Measurements from ENCODE around the gene LMBRD1. TPM values are rescaled to one million over a fixed set of nuclear protein-coding genes. Genes with fewer than 3 reads are reported as not detected.

Gene LMBRD1
- total RNA-seq, 1 donor from 2014 or later = 26.5 TPM

GRCh38 chr6:69774740-69775584 lies 21.8 kb downstream of the LMBRD1 start:
- Mint-ChIP-seq H3K9me3 (ENCODE audit: unreplicated experiment) (no peaks in the 10 kb centered on the region), H3K27ac (ENCODE audit: unreplicated experiment) (no peak overlapping the region), H3K4me3 (ENCODE audit: unreplicated experiment) (no peak overlapping the region), H3K4me1 (ENCODE audit: unreplicated experiment) (peaks cover 6% of the 10 kb centered on the region), H3K36me3 (ENCODE audit: low read depth, unreplicated experiment) (peaks cover 12% of the 10 kb centered on the region), H3K27me3 (ENCODE audit: unreplicated experiment) (no peaks in the 10 kb centered on the region)
- no peak for TF ChIP-seq CTCF (IDR thresholded peaks at IDR 0.05; ENCODE audit: unreplicated experiment)
- no peak for DNase-seq (ENCODE audit: low spot score)

- Mint-ChIP-seq H3K36me3 (ENCODE audit: low read depth, unreplicated experiment) (peaks cover 12% of the 10 kb centered on the region), H3K27ac (ENCODE audit: unreplicated experiment) (peak overlapping the region; percentile 15), H3K9me3 (ENCODE audit: unreplicated experiment) (no peaks in the 10 kb centered on the region), H3K4me3 (ENCODE audit: unreplicated experiment) (no peak overlapping the region), H3K27me3 (ENCODE audit: unreplicated experiment) (peaks cover 1% of the 10 kb centered on the region), H3K4me1 (ENCODE audit: unreplicated experiment) (peaks cover 12% of the 10 kb centered on the region)
- TF ChIP-seq CTCF (IDR thresholded peaks at IDR 0.05; ENCODE audit: unreplicated experiment) = no peak
- DNase-seq (ENCODE audit: low spot score) = no peak
Observed at GRCh38 chr6:69771158-69771906, 25.5 kb downstream of the LMBRD1 start.

- H3K36me3 Mint-ChIP-seq (ENCODE audit: low read depth, unreplicated experiment) = peaks cover 3% of the 10 kb centered on the region
- no peak overlapping the region for H3K4me3 Mint-ChIP-seq (ENCODE audit: unreplicated experiment)
- H3K9me3 Mint-ChIP-seq (ENCODE audit: unreplicated experiment) = no peaks in the 10 kb centered on the region
- no peak for DNase-seq (ENCODE audit: low spot score)
- H3K27ac Mint-ChIP-seq (ENCODE audit: unreplicated experiment) = no peak overlapping the region
- TF ChIP-seq CTCF (IDR thresholded peaks at IDR 0.05; ENCODE audit: unreplicated experiment) = peak; percentile 40
- H3K27me3 Mint-ChIP-seq (ENCODE audit: unreplicated experiment) = peaks cover 1% of the 10 kb centered on the region
- H3K4me1 Mint-ChIP-seq (ENCODE audit: unreplicated experiment) = peaks cover 9% of the 10 kb centered on the region
Observed at GRCh38 chr6:69768664-69769063, 28.1 kb downstream of the LMBRD1 start.

- no peaks in the 10 kb centered on the region for H3K9me3 Mint-ChIP-seq (ENCODE audit: unreplicated experiment)
- TF ChIP-seq CTCF (IDR thresholded peaks at IDR 0.05; ENCODE audit: unreplicated experiment) = no peak
- H3K27me3 Mint-ChIP-seq (ENCODE audit: unreplicated experiment) = peaks cover 2% of the 10 kb centered on the region
- H3K4me3 Mint-ChIP-seq (ENCODE audit: unreplicated experiment) = no peak overlapping the region
- no peak for DNase-seq (ENCODE audit: low spot score)
- no peak overlapping the region for H3K27ac Mint-ChIP-seq (ENCODE audit: unreplicated experiment)
- H3K4me1 Mint-ChIP-seq (ENCODE audit: unreplicated experiment) = peaks cover under 1% of the 10 kb centered on the region
- no peaks in the 10 kb centered on the region for H3K36me3 Mint-ChIP-seq (ENCODE audit: low read depth, unreplicated experiment)
Observed at GRCh38 chr6:69763763-69764162, 33.0 kb downstream of the LMBRD1 start.

GRCh38 chr6:69761853-69762252 lies 35.0 kb downstream of the LMBRD1 start:
- no peak overlapping the region for H3K4me3 Mint-ChIP-seq (ENCODE audit: unreplicated experiment)
- no peak overlapping the region for H3K27ac Mint-ChIP-seq (ENCODE audit: unreplicated experiment)
- no peaks in the 10 kb centered on the region for H3K36me3 Mint-ChIP-seq (ENCODE audit: low read depth, unreplicated experiment)
- TF ChIP-seq CTCF (IDR thresholded peaks at IDR 0.05; ENCODE audit: unreplicated experiment) = no peak
- no peaks in the 10 kb centered on the region for H3K9me3 Mint-ChIP-seq (ENCODE audit: unreplicated experiment)
- no peak for DNase-seq (ENCODE audit: low spot score)
- peaks cover 2% of the 10 kb centered on the region for H3K27me3 Mint-ChIP-seq (ENCODE audit: unreplicated experiment)
- H3K4me1 Mint-ChIP-seq (ENCODE audit: unreplicated experiment) = peaks cover 2% of the 10 kb centered on the region

All from endothelial cell (in vitro differentiated cells).